HCT116 (cell line): ENCODE measurements around the gene CHRNA7. TPM values are rescaled to one million over a fixed set of nuclear protein-coding genes. Genes with fewer than 3 reads are reported as not detected.

Experiments used
- ATAC-seq: fragments of 200-7000 bp; cut with Tn5 transposase; 2 replicates; pipeline ENCODE4 v1.9.1; 2020; ENCODE audit warnings: mild to moderate bottlenecking, moderate library complexity
- BruUV-seq: library from RNA; stranded (reverse); fragments of 400-500 nt; replicated peaks from 2 replicates; lab custom pipeline; 2021; lab: Mats Ljungman, UMichigan
- CTCF ChIA-PET: fragments of 300-600 bp; sonication (Branson Sonifier 250); formaldehyde crosslinking; loops from one replicate; lab custom pipeline; 2021; ENCODE audit warnings: antibody characterized with exemption; lab: Charles Lee
- POLR2A ChIA-PET: fragments of 300-600, 350-600 bp; sonication (Branson Sonifier 250); formaldehyde crosslinking; loops from one replicate; lab custom pipeline; 2021; ENCODE audit warnings: antibody characterized with exemption; lab: Charles Lee
- RAD21 ChIA-PET, 2 experiments: fragments of 300-600 bp; sonication (Branson Sonifier 250); formaldehyde crosslinking; loops; one replicate each; lab custom pipeline; 2023; ENCODE audit warnings: low total read pairs in 2 of 2; ENCODE audit not compliant: uncharacterized antibody in 2 of 2, unreplicated experiment in 2 of 2, low non-redundant PET in 1 of 2; lab: Charles Lee
- DNase-seq: peaks from one replicate; pipeline ENCODE4 v3.0.0-alpha.2; 2010; ENCODE audit warnings: low read depth, low spot score
- H2AFZ ChIP-seq: fragments of 200-600 bp; shearing (Covaris generic), sonication (generic); 2 replicates; pipeline ENCODE4 v1.6.1; 2017; ENCODE audit warnings: low read depth, mixed run types, mixed read lengths, antibody characterized with exemption, low read length; ENCODE audit not compliant: poor library complexity, severe bottlenecking
- H3K27ac ChIP-seq: 2 replicates; pipeline ENCODE4 v1.5.1; 2012; ENCODE audit warnings: low read depth, low read length
- H3K27me3 ChIP-seq: fragments of 200-600 bp; sonication (generic); 2 replicates; pipeline ENCODE4 v1.6.1; 2016; ENCODE audit warnings: mixed run types, low read length, mixed read lengths; ENCODE audit not compliant: insufficient read depth
- H3K36me3 ChIP-seq, 2 experiments: fragments of 200-500 bp in 1 of 2; fragments of 200-600 bp in 1 of 2; sonication (Bioruptor generic) in 1 of 2; sonication (generic) in 1 of 2; 2 replicates each; pipeline versions ENCODE4 v1.5.1 to v1.6.1; 2014 to 2016; ENCODE audit warnings: low read length in 2 of 2, inconsistent platforms in 1 of 2, mixed read lengths in 1 of 2, mixed run types in 1 of 2; ENCODE audit not compliant: insufficient read depth in 2 of 2, control insufficient read depth in 1 of 2
- H3K4me1 ChIP-seq, 2 experiments: fragments of 200-600 bp in 1 of 2; sonication (generic) in 1 of 2; 2 replicates each; pipeline versions ENCODE4 v1.5.1 to v1.6.1; 2012 to 2017; ENCODE audit warnings: low read length in 2 of 2, inconsistent platforms in 1 of 2, mild to moderate bottlenecking in 1 of 2, mixed read lengths in 1 of 2, mixed run types in 1 of 2, moderate library complexity in 1 of 2; ENCODE audit not compliant: insufficient read depth in 2 of 2, control insufficient read depth in 1 of 2
- H3K4me2 ChIP-seq: fragments of 200-600 bp; sonication (generic); 2 replicates; pipeline ENCODE4 v1.6.1; 2017; ENCODE audit warnings: mixed run types, low read length, mixed read lengths
- H3K4me3 ChIP-seq, 2 experiments: fragments of 200-600 bp in 1 of 2; sonication (generic) in 1 of 2; replicated peaks in 1 of 2; 2 replicates each; pipeline ENCODE4 v1.5.1; 2011 to 2016; ENCODE audit warnings: low read length in 2 of 2, control low read depth in 1 of 2, low read depth in 1 of 2, mild to moderate bottlenecking in 1 of 2, mixed read lengths in 1 of 2, mixed run types in 1 of 2
- H3K79me2 ChIP-seq: fragments of 200-600 bp; sonication (generic); 2 replicates; pipeline ENCODE4 v1.6.1; 2017; ENCODE audit warnings: mild to moderate bottlenecking, mixed run types, low read length, moderate library complexity, mixed read lengths; ENCODE audit not compliant: insufficient read depth
- H3K9ac ChIP-seq: fragments of 200-600 bp; sonication (generic); 2 replicates; pipeline ENCODE4 v1.6.1; 2016; ENCODE audit warnings: low read length, mixed read lengths
- H3K9me2 ChIP-seq: fragments of 200-600 bp; sonication (generic), shearing (Covaris generic); 2 replicates; pipeline ENCODE4 v1.6.1; 2017; ENCODE audit warnings: mixed run types, mild to moderate bottlenecking, moderate library complexity; ENCODE audit not compliant: insufficient read depth
- H3K9me3 ChIP-seq, 2 experiments: fragments of 200-500 bp in 1 of 2; fragments of 200-600 bp in 1 of 2; sonication (Bioruptor generic) in 1 of 2; sonication (generic) in 1 of 2; 2 replicates each; pipeline ENCODE4 v1.6.1; 2014 to 2017; ENCODE audit warnings: low read length in 2 of 2, mixed read lengths in 2 of 2, inconsistent platforms in 1 of 2, low read depth in 1 of 2, mild to moderate bottlenecking in 1 of 2, mixed run types in 1 of 2, moderate library complexity in 1 of 2; ENCODE audit not compliant: control insufficient read depth in 1 of 2, insufficient read depth in 1 of 2
- H4K20me1 ChIP-seq: fragments of 200-600 bp; sonication (generic), shearing (Covaris generic); 2 replicates; pipeline ENCODE4 v1.6.1; 2017; ENCODE audit warnings: mixed run types, mild to moderate bottlenecking, moderate library complexity; ENCODE audit not compliant: insufficient read depth
- CBX3 ChIP-seq: IDR thresholded peaks from 2 replicates; pipeline ENCODE4 v1.6.1; 2012; ENCODE audit warnings: low read depth
- CEBPB ChIP-seq: IDR thresholded peaks from 2 replicates; pipeline ENCODE4 v1.6.1; 2012; ENCODE audit warnings: low read depth
- EGR1 ChIP-seq: IDR thresholded peaks from 2 replicates; pipeline ENCODE4 v1.6.1; 2012; ENCODE audit warnings: low read depth
- ELF1 ChIP-seq: IDR thresholded peaks from 2 replicates; pipeline ENCODE4 v1.6.1; 2012; ENCODE audit warnings: low read depth, borderline replicate concordance
- EZH2 ChIP-seq: fragments of 200-600 bp; sonication (generic); IDR thresholded peaks from 2 replicates; pipeline ENCODE4 v1.6.1; 2017; ENCODE audit warnings: antibody characterized with exemption, mixed run types
- EZH2phosphoT487 ChIP-seq: fragments of 200-600 bp; IDR thresholded peaks from 2 replicates; pipeline ENCODE4 v1.6.1; 2018; ENCODE audit warnings: antibody characterized with exemption, borderline replicate concordance
- FOSL1 ChIP-seq: IDR thresholded peaks from 2 replicates; pipeline ENCODE4 v1.6.1; 2012; ENCODE audit warnings: low read depth
- POLR2A ChIP-seq: IDR thresholded peaks from 2 replicates; pipeline ENCODE4 v1.7.0; 2011; ENCODE audit warnings: borderline replicate concordance; ENCODE audit not compliant: insufficient read depth, insufficient read length; ENCODE audit errors: extremely low read depth
- SIN3A ChIP-seq: IDR thresholded peaks from 2 replicates; pipeline ENCODE4 v1.6.1; 2012; ENCODE audit warnings: low read depth
- SP1 ChIP-seq: IDR thresholded peaks from 2 replicates; pipeline ENCODE4 v1.6.1; 2012; ENCODE audit warnings: low read depth
- TCF7L2 ChIP-seq: IDR thresholded peaks from 2 replicates; pipeline ENCODE4 v1.7.0; 2011; ENCODE audit warnings: borderline replicate concordance, inconsistent platforms; ENCODE audit not compliant: insufficient read depth, insufficient read length; ENCODE audit errors: extremely low read depth
- YY1 ChIP-seq: IDR thresholded peaks from 2 replicates; pipeline ENCODE4 v1.6.1; 2011; ENCODE audit warnings: low read length, low read depth, moderate library complexity, mild to moderate bottlenecking; ENCODE audit not compliant: insufficient replicate concordance; ENCODE audit errors: extremely low read depth
- ZFX ChIP-seq: fragments of 450-650 bp; IDR thresholded peaks from 2 replicates; pipeline ENCODE4 v1.6.1; 2017
- intact Hi-C: fragments of 100-400 bp; cut with micrococcal nuclease; formaldehyde crosslinking; loops from 2 replicates; pipeline ENCODE4 v1.10.0; 2022
- total RNA-seq: library from RNA; stranded (reverse); gene quantifications from one replicate; pipeline ENCODE4 v1.2.1, GENCODE V29; 2021; ENCODE audit not compliant: unreplicated experiment
- TF ChIP-seq, protein P1 (sequence below): IDR thresholded peaks from 2 replicates; pipeline ENCODE4 v1.6.1; 2012
- TF ChIP-seq, protein P2 (sequence below), 3 experiments: fragments of 200-600 bp in 1 of 3; sonication (generic) in 1 of 3; IDR thresholded peaks in 2 of 3; conservative IDR thresholded peaks in 1 of 3; 2 replicates each; pipeline ENCODE4 v1.5.1; 2012 to 2017; ENCODE audit warnings: low read depth in 2 of 3, low read length in 2 of 3, antibody characterized with exemption in 1 of 3, borderline replicate concordance in 1 of 3, control low read depth in 1 of 3, mild to moderate bottlenecking in 1 of 3, mixed read lengths in 1 of 3, mixed run types in 1 of 3, moderate library complexity in 1 of 3; ENCODE audit not compliant: insufficient read depth in 1 of 3
- TF ChIP-seq, protein P3 (sequence below): IDR thresholded peaks from 2 replicates; pipeline ENCODE4 v1.6.1; 2012

CHRNA7 gene
- total RNA-seq, 1 experiment from 2014 or later, result 6.8 TPM

DNA sequence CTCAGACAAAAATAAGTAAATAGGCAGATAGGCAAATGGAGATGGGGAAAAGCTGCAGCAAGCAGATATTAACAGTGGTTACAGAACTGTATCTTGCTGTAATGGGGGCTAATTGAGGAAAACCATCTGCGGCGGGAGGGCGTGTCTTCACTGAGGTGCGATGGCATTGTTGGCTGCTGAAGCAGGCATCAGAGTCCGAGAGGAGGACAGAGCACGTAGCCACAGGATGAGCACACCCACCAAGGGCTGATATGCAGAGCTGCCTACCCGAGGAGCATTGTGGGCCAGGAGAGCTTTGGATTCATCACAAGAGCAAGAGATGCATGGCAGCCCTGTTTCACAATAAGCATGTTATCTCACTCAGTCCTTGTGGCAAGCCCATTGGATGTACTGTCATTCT lies 30.4 kb downstream of the CHRNA7 start:
- DNase-seq (no peak), ATAC-seq (no peak)
- H3K36me3 ChIP-seq, result no peaks in the 10 kb centered on the region
- no peaks in the 10 kb centered on the region for H4K20me1 ChIP-seq
- CTCF ChIA-PET, result no interaction called here
- intact Hi-C loops, result no loop called here
- H3K4me2 ChIP-seq, result no peak overlapping the region
- POLR2A ChIA-PET, result no interaction called here
- no peaks in the 10 kb centered on the region for H3K4me1 ChIP-seq
- H3K27ac ChIP-seq, result no peak overlapping the region
- H3K9ac ChIP-seq, result no peak overlapping the region
- H3K27me3 ChIP-seq, result no peaks in the 10 kb centered on the region
- TF ChIP-seq EGR1, result no peak
- TF ChIP-seq SIN3A, result no peak
- TF ChIP-seq ELF1, result no peak
- no peak for TF ChIP-seq CEBPB
- no peak for TF ChIP-seq ZFX
- TF ChIP-seq, protein P1, sequence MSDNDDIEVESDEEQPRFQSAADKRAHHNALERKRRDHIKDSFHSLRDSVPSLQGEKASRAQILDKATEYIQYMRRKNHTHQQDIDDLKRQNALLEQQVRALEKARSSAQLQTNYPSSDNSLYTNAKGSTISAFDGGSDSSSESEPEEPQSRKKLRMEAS, result no peak
- TF ChIP-seq, protein P2, sequence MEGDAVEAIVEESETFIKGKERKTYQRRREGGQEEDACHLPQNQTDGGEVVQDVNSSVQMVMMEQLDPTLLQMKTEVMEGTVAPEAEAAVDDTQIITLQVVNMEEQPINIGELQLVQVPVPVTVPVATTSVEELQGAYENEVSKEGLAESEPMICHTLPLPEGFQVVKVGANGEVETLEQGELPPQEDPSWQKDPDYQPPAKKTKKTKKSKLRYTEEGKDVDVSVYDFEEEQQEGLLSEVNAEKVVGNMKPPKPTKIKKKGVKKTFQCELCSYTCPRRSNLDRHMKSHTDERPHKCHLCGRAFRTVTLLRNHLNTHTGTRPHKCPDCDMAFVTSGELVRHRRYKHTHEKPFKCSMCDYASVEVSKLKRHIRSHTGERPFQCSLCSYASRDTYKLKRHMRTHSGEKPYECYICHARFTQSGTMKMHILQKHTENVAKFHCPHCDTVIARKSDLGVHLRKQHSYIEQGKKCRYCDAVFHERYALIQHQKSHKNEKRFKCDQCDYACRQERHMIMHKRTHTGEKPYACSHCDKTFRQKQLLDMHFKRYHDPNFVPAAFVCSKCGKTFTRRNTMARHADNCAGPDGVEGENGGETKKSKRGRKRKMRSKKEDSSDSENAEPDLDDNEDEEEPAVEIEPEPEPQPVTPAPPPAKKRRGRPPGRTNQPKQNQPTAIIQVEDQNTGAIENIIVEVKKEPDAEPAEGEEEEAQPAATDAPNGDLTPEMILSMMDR (IDR thresholded peaks at IDR 0.05 in 2 of 3, conservative IDR thresholded peaks at IDR 0.05 in 1 of 3; ENCODE audit: borderline replicate concordance in 1 of 3, insufficient read depth in 1 of 3, low read depth in 2 of 3, low read length in 2 of 3), result no peak
- TF ChIP-seq SP1, result no peak
- TF ChIP-seq YY1, result no peak
- no peak for TF ChIP-seq FOSL1
- no peak for TF ChIP-seq TCF7L2
- TF ChIP-seq EZH2, result no peak
- TF ChIP-seq POLR2A, result no peak
- TF ChIP-seq, protein P3, sequence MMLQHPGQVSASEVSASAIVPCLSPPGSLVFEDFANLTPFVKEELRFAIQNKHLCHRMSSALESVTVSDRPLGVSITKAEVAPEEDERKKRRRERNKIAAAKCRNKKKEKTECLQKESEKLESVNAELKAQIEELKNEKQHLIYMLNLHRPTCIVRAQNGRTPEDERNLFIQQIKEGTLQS, result no peak
- TF ChIP-seq CBX3, result no peak
- TF ChIP-seq EZH2phosphoT487, result no peak
- H3K4me3 ChIP-seq, result no peak overlapping the region
- no peaks in the 10 kb centered on the region for H3K9me3 ChIP-seq
- BruUV-seq, result no TSS peak
- H3K9me2 ChIP-seq, result no peaks in the 10 kb centered on the region
- RAD21 ChIA-PET, result no interaction called here
- H3K79me2 ChIP-seq, result no peaks in the 10 kb centered on the region
- no peak overlapping the region for H2AFZ ChIP-seq
